ENCODE data around the gene CNBD2. TPM values are rescaled to one million over a fixed set of nuclear protein-coding genes. Genes with fewer than 3 reads are reported as not detected.

Gene CNBD2
- polyA plus RNA-seq, 1 donor from 2014 or later: 9.5 TPM

GRCh38 chr20:36008461-36009035 lies 40.2 kb downstream of the CNBD2 start:
- H3K4me3 ChIP-seq (ENCODE audit: low read length): no peak overlapping the region
- no peaks in the 10 kb centered on the region for H4K20me1 ChIP-seq (ENCODE audit: insufficient read depth)
- TF ChIP-seq REST (IDR thresholded peaks at IDR 0.05; ENCODE audit: borderline replicate concordance) (no peak), RAD21 (conservative IDR thresholded peaks at IDR 0.05) (no peak), MXI1 (conservative IDR thresholded peaks at IDR 0.05; ENCODE audit: poor library complexity, severe bottlenecking) (no peak), TAF1 (IDR thresholded peaks at IDR 0.05; ENCODE audit: low read depth) (no peak), POLR2AphosphoS5 (IDR thresholded peaks at IDR 0.05) (no peak), EZH2 (IDR thresholded peaks at IDR 0.05; ENCODE audit: borderline replicate concordance, insufficient read depth, low read length, poor library complexity, severe bottlenecking) (no peak), EP300 (conservative IDR thresholded peaks at IDR 0.05; ENCODE audit: poor library complexity, severe bottlenecking) (no peak), SMC3 (conservative IDR thresholded peaks at IDR 0.05; ENCODE audit: poor library complexity) (no peak), CTCF (IDR thresholded peaks at IDR 0.05; ENCODE audit: poor library complexity, severe bottlenecking) (no peak)
- no peaks in the 10 kb centered on the region for H3F3A ChIP-seq (ENCODE audit: insufficient read depth, low read length, poor library complexity, severe bottlenecking)
- H3K27ac ChIP-seq (ENCODE audit: low read length): no peak overlapping the region
- no peaks in the 10 kb centered on the region for H3K9me3 ChIP-seq (ENCODE audit: low read length)
- H2AFZ ChIP-seq (ENCODE audit: low read depth, low read length): no peak overlapping the region
- H3K9me2 ChIP-seq (ENCODE audit: insufficient read depth, low read length): no peaks in the 10 kb centered on the region
- no peak overlapping the region for H3K9ac ChIP-seq (ENCODE audit: low read length)
- no peak overlapping the region for H3K4me2 ChIP-seq (ENCODE audit: low read length)
- H3K79me2 ChIP-seq (replicated peaks; ENCODE audit: insufficient read depth, low read length): no peaks in the 10 kb centered on the region
- no peaks in the 10 kb centered on the region for H3K27me3 ChIP-seq (ENCODE audit: insufficient read depth, low read depth, low read length)
- H3K36me3 ChIP-seq (ENCODE audit: insufficient read depth, low read length): no peaks in the 10 kb centered on the region

- Histone ChIP-seq H3K9me3 (ENCODE audit: low read length) (no peaks in the 10 kb centered on the region), H3K27me3 (ENCODE audit: insufficient read depth, low read depth, low read length) (no peaks in the 10 kb centered on the region), H3K4me3 (ENCODE audit: low read length) (no peak overlapping the region), H3K36me3 (ENCODE audit: insufficient read depth, low read length) (no peaks in the 10 kb centered on the region), H3F3A (ENCODE audit: insufficient read depth, low read length, poor library complexity, severe bottlenecking) (no peaks in the 10 kb centered on the region), H2AFZ (ENCODE audit: low read depth, low read length) (no peak overlapping the region), H3K27ac (ENCODE audit: low read length) (no peak overlapping the region), H3K9ac (ENCODE audit: low read length) (no peak overlapping the region), H3K4me2 (ENCODE audit: low read length) (no peak overlapping the region), H4K20me1 (ENCODE audit: insufficient read depth) (no peaks in the 10 kb centered on the region), H3K9me2 (ENCODE audit: insufficient read depth, low read length) (no peaks in the 10 kb centered on the region), H3K79me2 (replicated peaks; ENCODE audit: insufficient read depth, low read length) (no peaks in the 10 kb centered on the region)
- no peak for TF ChIP-seq REST (IDR thresholded peaks at IDR 0.05; ENCODE audit: borderline replicate concordance)
- no peak for TF ChIP-seq SMC3 (conservative IDR thresholded peaks at IDR 0.05; ENCODE audit: poor library complexity)
- no peak for TF ChIP-seq TAF1 (IDR thresholded peaks at IDR 0.05; ENCODE audit: low read depth)
- TF ChIP-seq MXI1 (conservative IDR thresholded peaks at IDR 0.05; ENCODE audit: poor library complexity, severe bottlenecking): no peak
- TF ChIP-seq POLR2AphosphoS5 (IDR thresholded peaks at IDR 0.05): no peak
- TF ChIP-seq RAD21 (conservative IDR thresholded peaks at IDR 0.05): no peak
- TF ChIP-seq EP300 (conservative IDR thresholded peaks at IDR 0.05; ENCODE audit: poor library complexity, severe bottlenecking): no peak
- TF ChIP-seq CTCF (IDR thresholded peaks at IDR 0.05; ENCODE audit: poor library complexity, severe bottlenecking): no peak
- TF ChIP-seq EZH2 (IDR thresholded peaks at IDR 0.05; ENCODE audit: borderline replicate concordance, insufficient read depth, low read length, poor library complexity, severe bottlenecking): no peak
These were observed 41.7 kb downstream of the CNBD2 start for GRCh38 chr20:36010076-36010475.

Measured in neural cell (in vitro differentiated cells).